BE2C (cell line): ENCODE results near the gene RIMS3.

ENCODE experiments used
- DNase-seq: peaks from one replicate; pipeline ENCODE4 v3.0.0-alpha.2; 2020
- H3K27me3 ChIP-seq: fragments of 250-450 bp; sonication (Bioruptor Pico); 2 replicates; pipeline ENCODE4 v1.5.1; 2020; ENCODE audit warnings: mild to moderate bottlenecking
- H3K36me3 ChIP-seq: fragments of 250-450 bp; sonication (Bioruptor Pico); 2 replicates; pipeline ENCODE4 v1.5.1; 2020; ENCODE audit warnings: mild to moderate bottlenecking
- H3K4me1 ChIP-seq: fragments of 250-450 bp; sonication (Bioruptor Pico); 2 replicates; pipeline ENCODE4 v1.5.1; 2020
- H3K4me3 ChIP-seq: 2 replicates; pipeline ENCODE4 v1.5.1; 2011; ENCODE audit warnings: low read depth, low read length
- H3K9me3 ChIP-seq: fragments of 250-450 bp; sonication (Bioruptor Pico); 2 replicates; pipeline ENCODE4 v1.5.1; 2020
- CTCF ChIP-seq: IDR thresholded peaks from 2 replicates; pipeline ENCODE4 v1.5.1; 2012; ENCODE audit warnings: mild to moderate bottlenecking, low read depth, low read length

Gene RIMS3

GRCh38 chr1:40625076-40625475 lies 40.4 kb downstream of the RIMS3 start:
- Histone ChIP-seq H3K4me3 (no peak overlapping the region), H3K27me3 (no peaks in the 10 kb centered on the region), H3K4me1 (no peaks in the 10 kb centered on the region), H3K36me3 (peaks cover 40% of the 10 kb centered on the region), H3K9me3 (no peaks in the 10 kb centered on the region)
- peak; percentile 38 for DNase-seq
- TF ChIP-seq CTCF: peak; percentile 29; the same call in 1 of the 2 replicates

GRCh38 chr1:40622936-40623629 lies 42.4 kb downstream of the RIMS3 start:
- Histone ChIP-seq H3K9me3 (no peaks in the 10 kb centered on the region), H3K36me3 (peaks cover 37% of the 10 kb centered on the region), H3K4me3 (no peak overlapping the region), H3K4me1 (no peaks in the 10 kb centered on the region), H3K27me3 (no peaks in the 10 kb centered on the region)
- no peak for TF ChIP-seq CTCF
- no peak for DNase-seq

GRCh38 chr1:40621821-40622450 lies 43.5 kb downstream of the RIMS3 start:
- Histone ChIP-seq H3K9me3 (no peaks in the 10 kb centered on the region), H3K27me3 (no peaks in the 10 kb centered on the region), H3K4me1 (no peaks in the 10 kb centered on the region), H3K36me3 (peaks cover 33% of the 10 kb centered on the region), H3K4me3 (no peak overlapping the region)
- no peak for DNase-seq
- no peak for TF ChIP-seq CTCF

- Histone ChIP-seq H3K9me3 (no peaks in the 10 kb centered on the region), H3K36me3 (peaks cover 23% of the 10 kb centered on the region), H3K4me3 (no peak overlapping the region), H3K27me3 (no peaks in the 10 kb centered on the region), H3K4me1 (no peaks in the 10 kb centered on the region)
- DNase-seq: no peak
- no peak for TF ChIP-seq CTCF
Measured at GRCh38 chr1:40620586-40621210, 44.8 kb downstream of the RIMS3 start.

GRCh38 chr1:40620150-40620549 lies 45.3 kb downstream of the RIMS3 start:
- peaks cover 21% of the 10 kb centered on the region for H3K36me3 ChIP-seq
- no peaks in the 10 kb centered on the region for H3K27me3 ChIP-seq
- TF ChIP-seq CTCF: no peak
- no peaks in the 10 kb centered on the region for H3K9me3 ChIP-seq
- H3K4me3 ChIP-seq: no peak overlapping the region
- no peaks in the 10 kb centered on the region for H3K4me1 ChIP-seq
- no peak for DNase-seq

GRCh38 chr1:40618108-40618507 lies 47.4 kb downstream of the RIMS3 start:
- DNase-seq: no peak
- TF ChIP-seq CTCF: no peak
- Histone ChIP-seq H3K27me3 (no peaks in the 10 kb centered on the region), H3K9me3 (no peaks in the 10 kb centered on the region), H3K4me3 (no peak overlapping the region), H3K36me3 (peaks cover 15% of the 10 kb centered on the region), H3K4me1 (no peaks in the 10 kb centered on the region)
